Kidney (tissue), 14 donors: ENCODE results near the gene GCAT. TPM values are rescaled to one million over a fixed set of nuclear protein-coding genes. Genes with fewer than 3 reads are reported as not detected.

Experiments used
- DNase-seq, 5 donors: peaks; one replicate each; pipeline ENCODE4 v3.0.0-alpha.2; 2013 to 2020
- FAIRE-seq: peaks from 2 replicates; lab custom pipeline; 2012; peaks lifted over from hg19 to GRCh38; lab: Jason Lieb, UNC
- H3K27ac ChIP-seq, 2 donors: one replicate each; pipeline ENCODE4 v1.7.0; 2013; ENCODE audit warnings: low read depth in 2 of 2, low read length in 2 of 2, inconsistent platforms in 1 of 2
- H3K27me3 ChIP-seq: one replicate; pipeline ENCODE4 v1.7.1; 2013; ENCODE audit warnings: low read length, inconsistent platforms; ENCODE audit not compliant: control insufficient read depth, insufficient read depth
- H3K36me3 ChIP-seq, 3 donors: one replicate each; pipeline versions ENCODE4 v1.7.0 to v1.7.1; 2013; ENCODE audit warnings: low read length in 3 of 3, control low read depth in 1 of 3, inconsistent platforms in 1 of 3; ENCODE audit not compliant: insufficient read depth in 3 of 3, control insufficient read depth in 2 of 3
- H3K4me1 ChIP-seq, 3 donors: one replicate each; pipeline versions ENCODE4 v1.7.0 to v1.7.1; 2013; ENCODE audit warnings: low read length in 3 of 3, inconsistent platforms in 1 of 3, low read depth in 1 of 3; ENCODE audit not compliant: control insufficient read depth in 2 of 3, insufficient read depth in 2 of 3
- H3K4me3 ChIP-seq, 3 donors: one replicate each; pipeline versions ENCODE4 v1.7.0 to v1.8.1; 2013; ENCODE audit warnings: low read length in 3 of 3, control low read depth in 1 of 3, inconsistent platforms in 1 of 3
- H3K9ac ChIP-seq, 3 donors: one replicate each; pipeline versions ENCODE4 v1.7.0 to v1.7.1; 2013; ENCODE audit warnings: low read length in 3 of 3, control low read depth in 1 of 3, inconsistent platforms in 1 of 3
- H3K9me3 ChIP-seq, 3 donors: one replicate each; pipeline versions ENCODE4 v1.7.0 to v1.7.1; 2013; ENCODE audit warnings: low read length in 3 of 3, control low read depth in 1 of 3, inconsistent platforms in 1 of 3; ENCODE audit not compliant: control insufficient read depth in 2 of 3, insufficient read depth in 1 of 3
- CTCF ChIP-seq: IDR thresholded peaks from 3 replicates; pipeline ENCODE4 v1.5.1; 2012; ENCODE audit warnings: mild to moderate bottlenecking, moderate library complexity, borderline replicate concordance; ENCODE audit not compliant: insufficient read depth; ENCODE audit errors: extremely low read depth
- intact Hi-C: fragments of 100-400 bp; cut with DNase I; formaldehyde crosslinking; loops from one replicate; pipeline ENCODE4 v1.11.1; 2022
- polyA plus RNA-seq: library from polyadenylated mRNA; stranded (reverse); fragments of 350-450 nt; fragmentation: Illumina TruSeq; extraction: RNeasy Lipid Tissue Mini Kit (QIAGEN cat#74804); gene quantifications from one replicate; pipeline ENCODE4 v1.2.3, GENCODE V29; 2014; ENCODE audit warnings: low read depth, low replicate concordance; ENCODE audit not compliant: insufficient read depth
- total RNA-seq: library from RNA; stranded (reverse); fragmentation: NEBNext Ultra II Directional; extraction: Animal tissue kit (Norgen Biotek cat#: 25700); gene quantifications from one replicate; pipeline ENCODE4 v1.2.1, GENCODE V29; 2021
- donor health status: control.
- donor health status: control.
- donor health status: control.
- donor health status: control.
- donor health status: control.
- donor health status: DM: yes; HTN: yes; CAD: no.
- donor health status: Normal renal cell carcinoma (clear cell type).

The GCAT gene
- total and polyA plus RNA-seq, 2 donors from 2014 or later, result 8.9 to 35.9 TPM

- Histone ChIP-seq H3K9me3 (no peaks in the 10 kb centered on the region), H3K27ac (no peak overlapping the region), H3K27me3 (no peaks in the 10 kb centered on the region), H3K4me3 (no peak overlapping the region), H3K9ac (no peak overlapping the region), H3K4me1 (no peaks in the 10 kb centered on the region), H3K36me3 (peaks cover 0 to 24% (median 12%) of the 10 kb centered on the region in 3 donors)
- no peak for FAIRE-seq
- no peak for TF ChIP-seq CTCF
- DNase-seq, result no peak
- intact Hi-C loops, result no loop called here
These were observed 43.1 kb upstream of the GCAT start for GRCh38 chr22:37764622-37765021.

GRCh38 chr22:37765498-37765897 lies 42.2 kb upstream of the GCAT start:
- peaks cover 0 to 25% (median 12%) of the 10 kb centered on the region in 3 donors for H3K36me3 ChIP-seq
- TF ChIP-seq CTCF, result no peak
- H3K4me1 ChIP-seq, result no peaks in the 10 kb centered on the region
- H3K9me3 ChIP-seq, result no peaks in the 10 kb centered on the region
- H3K9ac ChIP-seq, result no peak overlapping the region
- intact Hi-C loops, result no loop called here
- no peak overlapping the region for H3K4me3 ChIP-seq
- no peak overlapping the region for H3K27ac ChIP-seq
- H3K27me3 ChIP-seq, result no peaks in the 10 kb centered on the region
- no peak for DNase-seq
- no peak for FAIRE-seq

GRCh38 chr22:37765953-37766576 lies 41.7 kb upstream of the GCAT start:
- Histone ChIP-seq H3K27me3 (no peaks in the 10 kb centered on the region), H3K4me1 (no peaks in the 10 kb centered on the region), H3K27ac (no peak overlapping the region), H3K9me3 (no peaks in the 10 kb centered on the region), H3K4me3 (no peak overlapping the region), H3K36me3 (peaks cover 1 to 28% (median 9%) of the 10 kb centered on the region in 3 donors), H3K9ac (no peak overlapping the region)
- no peak for TF ChIP-seq CTCF
- FAIRE-seq (no peak), DNase-seq (no peak)
- intact Hi-C loops, result no loop called here

GRCh38 chr22:37768273-37768672 lies 39.5 kb upstream of the GCAT start:
- Histone ChIP-seq H3K27ac (no peak overlapping the region), H3K9ac (no peak overlapping the region), H3K36me3 (peaks cover 2 to 32% (median 15%) of the 10 kb centered on the region in 3 donors), H3K9me3 (no peaks in the 10 kb centered on the region), H3K27me3 (no peaks in the 10 kb centered on the region), H3K4me1 (no peaks in the 10 kb centered on the region), H3K4me3 (no peak overlapping the region)
- FAIRE-seq (no peak), DNase-seq (no peak)
- TF ChIP-seq CTCF, result no peak
- intact Hi-C loops, result no loop called here
